D721Med (cell line): ENCODE results near the gene FAM53A.

Experiments
- DNase-seq: peaks from one replicate; pipeline ENCODE4 v3.0.0; 2011; ENCODE audit warnings: low spot score; ENCODE audit not compliant: insufficient read length
- FAIRE-seq: peaks from 2 replicates; lab custom pipeline; 2011; peaks lifted over from hg19 to GRCh38; lab: Jason Lieb, UNC
- TF ChIP-seq, protein P1 (sequence below): IDR thresholded peaks from 2 replicates; pipeline ENCODE4 v1.5.1; 2012; ENCODE audit warnings: mild to moderate bottlenecking, control low read depth; ENCODE audit not compliant: insufficient read depth; ENCODE audit errors: missing control alignments

Gene FAM53A

DNA sequence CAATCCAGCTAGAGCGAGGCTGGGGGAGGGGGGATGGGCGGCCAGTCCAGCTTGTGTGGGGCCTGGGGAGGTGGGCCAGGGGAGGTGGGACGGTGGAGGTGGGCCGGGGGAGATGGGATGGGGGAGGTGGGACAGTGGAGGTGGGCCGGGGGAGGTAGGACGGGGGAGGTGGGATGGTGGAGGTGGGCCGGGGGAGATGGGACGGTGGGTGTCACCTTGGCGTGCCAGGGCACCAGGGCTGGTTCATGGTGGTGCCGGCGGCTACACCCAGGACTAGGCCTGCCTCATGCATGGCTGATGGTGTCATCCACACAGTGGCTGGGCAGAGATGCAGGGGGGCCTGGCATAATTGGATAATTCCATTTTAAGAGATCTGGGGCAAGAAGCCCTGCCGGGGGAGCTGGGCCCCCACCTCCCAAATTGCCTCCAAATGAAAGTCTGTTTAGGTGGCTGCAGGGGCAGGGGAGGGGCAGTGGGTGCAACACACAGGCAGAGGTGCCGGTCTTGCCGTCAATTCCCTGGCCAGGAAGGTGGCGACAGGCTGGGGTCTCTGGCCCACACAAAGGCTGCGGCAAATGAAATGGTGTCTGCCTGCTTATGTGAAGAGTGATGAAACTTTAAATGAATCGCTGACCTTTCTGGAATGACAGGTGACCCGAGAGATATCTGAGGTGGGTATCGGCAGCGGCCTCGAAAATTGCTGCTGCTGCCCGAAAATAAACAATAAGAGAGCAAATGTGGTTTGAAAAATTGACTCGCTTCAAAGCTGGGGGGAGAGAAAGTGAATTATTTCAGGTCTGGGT lies 82.1 kb downstream of the FAM53A start:
- DNase-seq: no peak
- FAIRE-seq: no peak
- TF ChIP-seq, protein P1, sequence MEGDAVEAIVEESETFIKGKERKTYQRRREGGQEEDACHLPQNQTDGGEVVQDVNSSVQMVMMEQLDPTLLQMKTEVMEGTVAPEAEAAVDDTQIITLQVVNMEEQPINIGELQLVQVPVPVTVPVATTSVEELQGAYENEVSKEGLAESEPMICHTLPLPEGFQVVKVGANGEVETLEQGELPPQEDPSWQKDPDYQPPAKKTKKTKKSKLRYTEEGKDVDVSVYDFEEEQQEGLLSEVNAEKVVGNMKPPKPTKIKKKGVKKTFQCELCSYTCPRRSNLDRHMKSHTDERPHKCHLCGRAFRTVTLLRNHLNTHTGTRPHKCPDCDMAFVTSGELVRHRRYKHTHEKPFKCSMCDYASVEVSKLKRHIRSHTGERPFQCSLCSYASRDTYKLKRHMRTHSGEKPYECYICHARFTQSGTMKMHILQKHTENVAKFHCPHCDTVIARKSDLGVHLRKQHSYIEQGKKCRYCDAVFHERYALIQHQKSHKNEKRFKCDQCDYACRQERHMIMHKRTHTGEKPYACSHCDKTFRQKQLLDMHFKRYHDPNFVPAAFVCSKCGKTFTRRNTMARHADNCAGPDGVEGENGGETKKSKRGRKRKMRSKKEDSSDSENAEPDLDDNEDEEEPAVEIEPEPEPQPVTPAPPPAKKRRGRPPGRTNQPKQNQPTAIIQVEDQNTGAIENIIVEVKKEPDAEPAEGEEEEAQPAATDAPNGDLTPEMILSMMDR: no peak

DNA sequence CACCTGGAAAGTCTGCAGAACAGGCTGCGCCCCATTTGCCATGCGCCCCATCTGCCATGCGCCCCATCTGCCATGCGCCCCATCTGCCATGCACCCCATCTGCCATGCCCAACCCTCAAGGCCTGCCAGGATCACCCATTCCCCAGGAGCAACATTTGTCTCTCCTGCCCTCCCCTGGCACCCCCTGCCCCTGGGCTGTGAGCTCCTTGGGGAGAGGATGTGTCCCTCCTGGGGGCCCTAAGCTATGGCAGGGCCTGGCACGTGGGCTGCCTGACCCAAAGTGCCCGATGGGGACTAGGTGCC lies 82.6 kb downstream of the FAM53A start:
- DNase-seq (no peak), FAIRE-seq (no peak)
- TF ChIP-seq, protein P1: no peak

DNA sequence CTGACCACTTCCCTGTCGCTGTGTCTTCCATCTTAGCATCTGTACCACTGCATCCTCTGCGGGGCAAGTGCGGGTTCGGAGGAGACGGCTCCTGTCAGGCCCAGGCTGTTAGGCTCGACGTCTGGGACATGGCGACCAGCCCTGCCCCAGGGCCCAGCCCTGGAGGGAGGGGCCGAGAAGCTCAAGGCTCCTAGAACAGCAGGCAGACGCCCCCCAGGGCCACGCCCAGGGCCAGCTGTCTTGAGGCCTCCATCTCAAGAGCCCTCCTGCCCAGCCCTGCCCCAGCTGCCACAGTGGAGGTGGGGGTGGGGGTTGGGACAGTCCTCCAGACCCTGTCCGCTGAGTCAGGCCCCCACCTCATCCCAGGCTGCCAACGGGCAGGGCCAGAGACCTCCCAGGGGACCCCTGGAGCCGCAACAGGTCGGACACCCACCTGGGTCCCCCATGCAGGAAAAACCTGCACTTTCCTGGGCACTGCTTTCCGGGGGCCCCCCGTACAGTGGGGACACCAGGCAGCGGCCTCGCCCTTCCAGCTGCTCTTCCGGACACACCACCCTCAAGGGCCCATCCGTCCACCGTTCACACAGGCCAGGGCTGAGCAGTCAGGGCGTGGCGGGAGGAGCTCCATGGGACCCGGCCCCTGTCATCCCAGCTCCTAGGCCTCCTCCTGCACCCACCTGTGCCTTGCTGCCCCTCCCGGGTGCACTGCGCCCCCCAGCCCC lies 83.1 kb downstream of the FAM53A start:
- TF ChIP-seq, protein P1: no peak
- DNase-seq (no peak), FAIRE-seq (no peak)

DNA sequence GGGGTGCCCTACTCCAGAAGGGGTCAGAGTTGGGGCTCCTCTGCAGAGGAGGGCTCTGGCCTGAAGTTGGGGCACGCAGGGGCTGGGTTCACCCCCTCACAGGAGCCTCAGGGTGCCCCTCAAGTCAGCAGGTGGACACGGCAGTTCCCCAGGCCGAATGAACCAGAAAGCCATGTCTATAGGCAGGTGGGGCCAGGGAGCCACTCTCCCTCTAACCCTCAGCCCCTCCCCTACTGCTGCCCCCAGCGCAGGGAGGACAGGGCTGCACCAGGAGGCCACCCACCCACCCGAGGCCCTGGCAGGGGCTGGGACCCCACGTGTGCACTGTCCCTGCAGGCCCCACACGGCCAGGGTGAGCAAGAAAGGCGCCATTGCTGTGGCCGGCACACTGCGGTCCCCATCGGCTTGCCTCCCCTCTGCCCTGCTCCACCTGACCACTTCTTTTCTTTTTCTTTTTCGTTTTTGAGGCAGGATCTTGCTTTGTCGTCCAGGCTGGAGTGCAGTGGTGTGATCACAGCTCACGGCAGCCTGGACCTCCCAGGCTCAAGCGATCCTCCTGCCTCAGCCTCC lies 83.8 kb downstream of the FAM53A start:
- no peak for FAIRE-seq
- TF ChIP-seq, protein P1: no peak
- DNase-seq: no peak

DNA sequence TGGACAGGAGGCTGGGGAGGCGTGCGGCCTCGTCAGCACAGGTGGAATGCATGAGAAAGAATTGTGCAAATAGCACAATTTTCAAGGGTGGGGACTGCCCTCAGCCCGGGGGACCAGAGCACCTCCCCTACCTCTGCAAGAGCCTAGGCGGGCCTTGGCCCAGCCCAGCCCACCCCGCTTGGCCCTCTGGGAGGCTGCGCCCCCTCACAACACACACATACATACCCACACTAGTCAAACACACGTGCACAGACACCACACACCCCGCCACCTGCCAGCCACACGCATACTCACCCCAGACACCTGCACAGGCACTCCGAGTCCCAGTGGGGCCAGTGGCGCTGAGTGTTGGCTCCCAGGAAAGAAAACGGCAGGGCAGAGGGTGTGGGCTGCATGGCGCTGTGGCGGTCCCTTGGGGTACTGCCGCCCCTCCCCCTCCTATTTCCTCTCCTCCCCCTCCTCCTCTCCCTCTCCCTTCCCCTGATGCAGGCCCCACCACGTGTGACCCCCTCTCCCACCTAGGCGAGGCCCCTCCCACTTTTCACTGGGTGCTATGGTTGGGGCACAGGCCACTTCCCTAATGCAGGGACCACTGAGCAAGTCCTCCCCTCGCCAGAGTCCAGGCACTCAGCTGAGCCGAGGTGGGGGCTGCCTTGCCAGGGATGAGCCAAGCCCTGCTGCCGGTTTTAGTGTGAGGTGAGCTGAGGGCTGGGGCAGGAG lies 84.5 kb downstream of the FAM53A start:
- TF ChIP-seq, protein P1: no peak
- no peak for FAIRE-seq
- DNase-seq: no peak

DNA sequence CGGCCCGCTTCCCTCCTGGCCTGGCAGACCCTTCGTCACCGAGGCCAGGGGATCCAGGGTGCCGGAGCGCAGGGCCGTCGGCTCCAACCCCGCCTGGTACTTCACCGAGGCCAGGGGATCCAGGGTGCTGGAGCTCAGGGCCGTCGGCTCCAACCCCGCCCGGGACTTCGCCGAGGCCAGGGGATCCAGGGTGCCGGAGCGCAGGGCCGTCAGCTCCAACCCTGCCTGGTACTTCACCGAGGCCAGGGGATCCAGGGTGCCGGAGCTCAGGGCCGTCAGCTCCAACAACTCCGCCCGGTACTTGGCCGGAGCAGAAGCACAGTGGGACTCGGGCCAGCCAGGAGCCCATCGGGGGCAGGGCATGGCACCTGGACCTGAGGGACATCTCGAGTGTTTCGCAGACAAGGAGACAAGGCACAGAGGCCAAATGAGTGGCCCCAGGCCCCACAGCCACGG lies 85.1 kb downstream of the FAM53A start:
- DNase-seq (no peak), FAIRE-seq (no peak)
- TF ChIP-seq, protein P1: no peak
